GM23338 (cell line): Measurements from ENCODE around the gene PAK4.

Experiments used
- EZH2 ChIP-seq: fragments of 200-600 bp; sonication (generic); IDR thresholded peaks from one replicate; pipeline ENCODE4 v1.8.0; 2017; ENCODE audit warnings: antibody characterized with exemption, mild to moderate bottlenecking, low read depth; ENCODE audit not compliant: unreplicated experiment
- EZH2phosphoT487 ChIP-seq: fragments of 200-600 bp; sonication (generic); IDR thresholded peaks from one replicate; pipeline ENCODE4 v1.8.1; 2018; ENCODE audit warnings: antibody characterized with exemption; ENCODE audit not compliant: unreplicated experiment
- ZNF114 ChIP-seq: fragments of 250-450 bp; sonication (Bioruptor Pico); IDR thresholded peaks from 2 replicates; pipeline ENCODE4 v1.5.0; 2020; ENCODE audit warnings: mild to moderate bottlenecking, moderate library complexity
- TF ChIP-seq, protein P1 (sequence below), 2 experiments: fragments of 200-600 bp in 1 of 2; sonication (generic) in 1 of 2; conservative IDR thresholded peaks; 2 replicates each; pipeline versions ENCODE4 v1.5.1 to v1.6.1; 2016 to 2017; ENCODE audit warnings: antibody characterized with exemption in 2 of 2, low read depth in 2 of 2, mild to moderate bottlenecking in 2 of 2, moderate library complexity in 1 of 2
- TF ChIP-seq, protein P2 (sequence below): IDR thresholded peaks from one replicate; pipeline ENCODE4 v1.6.1; 2018; ENCODE audit warnings: antibody characterized with exemption; ENCODE audit not compliant: unreplicated experiment

DNA sequence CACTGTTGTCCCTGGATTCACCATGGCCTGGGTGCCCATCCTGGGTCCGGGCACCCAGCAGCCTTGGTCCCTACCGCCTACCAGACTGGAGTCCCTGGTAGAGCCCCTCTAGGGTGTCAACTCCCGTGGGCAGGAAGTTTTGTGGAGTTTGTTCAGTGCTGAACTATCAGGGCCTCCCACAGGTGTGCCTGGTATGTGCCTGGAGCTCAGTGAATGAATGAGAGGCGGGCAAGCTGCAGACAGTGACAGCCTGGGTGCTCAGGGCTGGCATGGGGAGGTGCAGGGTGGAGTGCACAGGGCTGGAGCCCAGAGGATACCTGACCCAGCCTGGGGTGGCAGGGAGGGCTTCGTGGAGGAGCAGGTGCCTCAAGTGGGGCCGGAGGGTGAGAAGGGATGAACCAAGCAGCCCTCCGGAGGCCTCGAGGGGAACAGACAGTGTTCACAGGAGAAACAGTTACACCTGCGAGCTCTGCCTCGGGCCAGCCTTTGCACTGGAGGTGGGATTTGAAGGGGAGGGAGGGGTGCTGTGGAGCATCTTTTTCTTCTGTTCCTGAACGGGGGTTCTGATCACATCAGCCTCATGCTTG is 29.6 kb downstream of the PAK4 start:
- TF ChIP-seq, protein P1, sequence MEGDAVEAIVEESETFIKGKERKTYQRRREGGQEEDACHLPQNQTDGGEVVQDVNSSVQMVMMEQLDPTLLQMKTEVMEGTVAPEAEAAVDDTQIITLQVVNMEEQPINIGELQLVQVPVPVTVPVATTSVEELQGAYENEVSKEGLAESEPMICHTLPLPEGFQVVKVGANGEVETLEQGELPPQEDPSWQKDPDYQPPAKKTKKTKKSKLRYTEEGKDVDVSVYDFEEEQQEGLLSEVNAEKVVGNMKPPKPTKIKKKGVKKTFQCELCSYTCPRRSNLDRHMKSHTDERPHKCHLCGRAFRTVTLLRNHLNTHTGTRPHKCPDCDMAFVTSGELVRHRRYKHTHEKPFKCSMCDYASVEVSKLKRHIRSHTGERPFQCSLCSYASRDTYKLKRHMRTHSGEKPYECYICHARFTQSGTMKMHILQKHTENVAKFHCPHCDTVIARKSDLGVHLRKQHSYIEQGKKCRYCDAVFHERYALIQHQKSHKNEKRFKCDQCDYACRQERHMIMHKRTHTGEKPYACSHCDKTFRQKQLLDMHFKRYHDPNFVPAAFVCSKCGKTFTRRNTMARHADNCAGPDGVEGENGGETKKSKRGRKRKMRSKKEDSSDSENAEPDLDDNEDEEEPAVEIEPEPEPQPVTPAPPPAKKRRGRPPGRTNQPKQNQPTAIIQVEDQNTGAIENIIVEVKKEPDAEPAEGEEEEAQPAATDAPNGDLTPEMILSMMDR (conservative IDR thresholded peaks at IDR 0.05; ENCODE audit: low read depth in 2 of 2), result 0 out of 4 replicates have a peak, but pooled peaks have one; percentile 7 to 8
- TF ChIP-seq EZH2phosphoT487, result no peak
- TF ChIP-seq ZNF114 (CRISPR knock-in tag), result no peak
- TF ChIP-seq EZH2, result no peak
- TF ChIP-seq, protein P2, sequence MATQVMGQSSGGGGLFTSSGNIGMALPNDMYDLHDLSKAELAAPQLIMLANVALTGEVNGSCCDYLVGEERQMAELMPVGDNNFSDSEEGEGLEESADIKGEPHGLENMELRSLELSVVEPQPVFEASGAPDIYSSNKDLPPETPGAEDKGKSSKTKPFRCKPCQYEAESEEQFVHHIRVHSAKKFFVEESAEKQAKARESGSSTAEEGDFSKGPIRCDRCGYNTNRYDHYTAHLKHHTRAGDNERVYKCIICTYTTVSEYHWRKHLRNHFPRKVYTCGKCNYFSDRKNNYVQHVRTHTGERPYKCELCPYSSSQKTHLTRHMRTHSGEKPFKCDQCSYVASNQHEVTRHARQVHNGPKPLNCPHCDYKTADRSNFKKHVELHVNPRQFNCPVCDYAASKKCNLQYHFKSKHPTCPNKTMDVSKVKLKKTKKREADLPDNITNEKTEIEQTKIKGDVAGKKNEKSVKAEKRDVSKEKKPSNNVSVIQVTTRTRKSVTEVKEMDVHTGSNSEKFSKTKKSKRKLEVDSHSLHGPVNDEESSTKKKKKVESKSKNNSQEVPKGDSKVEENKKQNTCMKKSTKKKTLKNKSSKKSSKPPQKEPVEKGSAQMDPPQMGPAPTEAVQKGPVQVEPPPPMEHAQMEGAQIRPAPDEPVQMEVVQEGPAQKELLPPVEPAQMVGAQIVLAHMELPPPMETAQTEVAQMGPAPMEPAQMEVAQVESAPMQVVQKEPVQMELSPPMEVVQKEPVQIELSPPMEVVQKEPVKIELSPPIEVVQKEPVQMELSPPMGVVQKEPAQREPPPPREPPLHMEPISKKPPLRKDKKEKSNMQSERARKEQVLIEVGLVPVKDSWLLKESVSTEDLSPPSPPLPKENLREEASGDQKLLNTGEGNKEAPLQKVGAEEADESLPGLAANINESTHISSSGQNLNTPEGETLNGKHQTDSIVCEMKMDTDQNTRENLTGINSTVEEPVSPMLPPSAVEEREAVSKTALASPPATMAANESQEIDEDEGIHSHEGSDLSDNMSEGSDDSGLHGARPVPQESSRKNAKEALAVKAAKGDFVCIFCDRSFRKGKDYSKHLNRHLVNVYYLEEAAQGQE, result no peak
